Natural killer cell (primary cell): ENCODE results near the gene SDHAF4. TPM values are rescaled to one million over a fixed set of nuclear protein-coding genes. Genes with fewer than 3 reads are reported as not detected.
"Not testable (repeated sequence)": the region's sequence is repeated elsewhere in the genome, so short reads cannot be mapped to it uniquely, and the experiment has no call there.

Experiments used
- ATAC-seq, 3 donors: fragments of 150-1000 bp in 2 of 3; fragments of 200-7000 bp in 1 of 3; cut with Tn5 transposase; 1 replicate in 1 of 3; 2 replicates in 2 of 3; pipeline ENCODE4 v1.10.0; 2021; ENCODE audit warnings: mild to moderate bottlenecking in 2 of 3, moderate library complexity in 2 of 3
- DNase-seq, 2 donors: peaks; one replicate each; pipeline versions ENCODE4 v3.0.0 to v3.0.0-alpha.2; 2013 to 2021; ENCODE audit warnings: mixed read lengths in 1 of 2
- H3K27ac ChIP-seq: one replicate; pipeline ENCODE4 v1.5.1; 2013; ENCODE audit warnings: mild to moderate bottlenecking, low read length
- H3K27me3 ChIP-seq: one replicate; pipeline ENCODE4 v1.6.1; 2013; ENCODE audit warnings: low read length; ENCODE audit not compliant: control insufficient read depth, insufficient read depth
- H3K36me3 ChIP-seq: one replicate; pipeline ENCODE4 v1.6.1; 2013; ENCODE audit warnings: low read length; ENCODE audit not compliant: control insufficient read depth, insufficient read depth
- H3K4me1 ChIP-seq: one replicate; pipeline ENCODE4 v1.6.1; 2013; ENCODE audit warnings: low read length; ENCODE audit not compliant: control insufficient read depth, insufficient read depth
- H3K4me3 ChIP-seq: one replicate; pipeline ENCODE4 v1.5.1; 2013; ENCODE audit warnings: low read length
- H3K9me3 ChIP-seq: one replicate; pipeline ENCODE4 v1.6.1; 2013; ENCODE audit warnings: low read length; ENCODE audit not compliant: control insufficient read depth, insufficient read depth
- H3K27ac Mint-ChIP-seq, 2 donors: one replicate each; pipeline ENCODE4 v1.8.0; 2022; ENCODE audit warnings: mild to moderate bottlenecking in 2 of 2, mixed read lengths in 2 of 2, moderate library complexity in 1 of 2
- H3K27me3 Mint-ChIP-seq, 2 donors: one replicate each; pipeline ENCODE4 v1.8.0; 2022; ENCODE audit warnings: low read depth in 2 of 2, mixed read lengths in 2 of 2
- H3K36me3 Mint-ChIP-seq: one replicate; pipeline ENCODE4 v1.8.0; 2022; ENCODE audit warnings: mixed read lengths
- H3K4me1 Mint-ChIP-seq, 2 donors: one replicate each; pipeline ENCODE4 v1.8.0; 2022; ENCODE audit warnings: mixed read lengths in 2 of 2
- H3K4me3 Mint-ChIP-seq: one replicate; pipeline ENCODE4 v1.8.0; 2022; ENCODE audit warnings: mild to moderate bottlenecking, moderate library complexity, mixed read lengths
- H3K9me3 Mint-ChIP-seq, 2 donors: one replicate each; pipeline ENCODE4 v1.8.0; 2022; ENCODE audit warnings: mixed read lengths in 2 of 2
- WGBS: methylation state at CpG from one replicate; pipeline ENCODE4 v1.1.7; 2013; ENCODE audit warnings: missing lambda C conversion rate; ENCODE audit not compliant: insufficient coverage; 5-methylcytosine and 5-hydroxymethylcytosine counted together
- intact Hi-C: fragments of 100-400 bp; cut with micrococcal nuclease; formaldehyde crosslinking; loops from one replicate; pipeline ENCODE4 v1.14.2; 2022
- total RNA-seq, 4 donors: library from RNA; stranded (reverse); fragments of 120-200 nt in 1 of 4; gene quantifications; one replicate each; pipeline versions ENCODE4 v1.2.3 to v1.2.4, GENCODE V29; 2013 to 2022
- TF ChIP-seq, protein P1 (sequence below): fragments of 200-600 bp; IDR thresholded peaks from one replicate; pipeline ENCODE4 v1.8.0; 2022; ENCODE audit warnings: antibody characterized with exemption

Gene SDHAF4
- total RNA-seq, 3 donors from 2014 or later (not counting 1 experiment from before 2014, with no cell fraction given) = 2.7 to 7.1 (median 5.4) TPM

DNA sequence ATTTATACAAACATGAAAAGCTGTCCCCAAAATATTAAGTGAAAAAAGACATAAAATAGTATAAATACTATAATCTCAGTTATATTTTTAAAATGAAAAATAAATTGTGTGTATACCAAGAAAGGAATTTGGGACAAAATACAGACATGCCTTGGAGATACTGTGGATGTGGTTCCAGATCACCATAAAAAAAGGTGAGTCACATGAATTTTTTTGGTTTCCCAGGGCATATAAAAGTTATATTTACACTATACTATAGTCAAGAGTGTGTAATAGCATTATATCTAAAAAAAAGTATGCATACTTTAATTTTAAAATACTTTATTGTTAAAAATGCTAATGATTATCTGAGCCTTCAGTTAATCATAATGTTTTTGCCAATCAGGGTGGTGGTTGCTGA is 17.4 kb upstream of the SDHAF4 start:
- H3K27ac ChIP-seq = no peak overlapping the region

DNA sequence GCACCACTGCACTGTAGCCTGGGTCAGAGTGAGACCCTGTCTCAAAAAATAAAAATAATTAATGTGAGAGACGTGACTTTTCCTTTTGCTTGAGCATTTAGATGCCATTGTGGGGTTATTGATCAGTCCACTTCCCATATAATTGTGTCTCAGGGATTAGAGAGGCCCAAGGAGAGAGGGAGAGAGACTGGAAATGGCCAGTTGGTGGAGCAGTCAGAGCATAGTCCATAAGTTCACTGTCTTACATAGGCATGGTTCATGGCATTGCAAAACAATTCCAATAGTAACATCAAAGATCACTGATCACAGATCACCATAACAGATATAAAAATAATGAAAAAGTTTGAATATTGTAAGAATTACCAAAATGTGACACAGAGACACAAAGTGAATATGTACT is 15.2 kb upstream of the SDHAF4 start:
- no peak overlapping the region for H3K4me3 Mint-ChIP-seq
- Histone ChIP-seq H3K27me3 (no peaks in the 10 kb centered on the region), H3K4me3 (no peak overlapping the region), H3K27ac (no peak overlapping the region), H3K9me3 (no peaks in the 10 kb centered on the region), H3K36me3 (no peaks in the 10 kb centered on the region), H3K4me1 (no peaks in the 10 kb centered on the region)
- no peaks in the 10 kb centered on the region for H3K36me3 Mint-ChIP-seq
- no peaks in the 10 kb centered on the region for H3K4me1 Mint-ChIP-seq
- TF ChIP-seq, protein P1, sequence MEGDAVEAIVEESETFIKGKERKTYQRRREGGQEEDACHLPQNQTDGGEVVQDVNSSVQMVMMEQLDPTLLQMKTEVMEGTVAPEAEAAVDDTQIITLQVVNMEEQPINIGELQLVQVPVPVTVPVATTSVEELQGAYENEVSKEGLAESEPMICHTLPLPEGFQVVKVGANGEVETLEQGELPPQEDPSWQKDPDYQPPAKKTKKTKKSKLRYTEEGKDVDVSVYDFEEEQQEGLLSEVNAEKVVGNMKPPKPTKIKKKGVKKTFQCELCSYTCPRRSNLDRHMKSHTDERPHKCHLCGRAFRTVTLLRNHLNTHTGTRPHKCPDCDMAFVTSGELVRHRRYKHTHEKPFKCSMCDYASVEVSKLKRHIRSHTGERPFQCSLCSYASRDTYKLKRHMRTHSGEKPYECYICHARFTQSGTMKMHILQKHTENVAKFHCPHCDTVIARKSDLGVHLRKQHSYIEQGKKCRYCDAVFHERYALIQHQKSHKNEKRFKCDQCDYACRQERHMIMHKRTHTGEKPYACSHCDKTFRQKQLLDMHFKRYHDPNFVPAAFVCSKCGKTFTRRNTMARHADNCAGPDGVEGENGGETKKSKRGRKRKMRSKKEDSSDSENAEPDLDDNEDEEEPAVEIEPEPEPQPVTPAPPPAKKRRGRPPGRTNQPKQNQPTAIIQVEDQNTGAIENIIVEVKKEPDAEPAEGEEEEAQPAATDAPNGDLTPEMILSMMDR = no peak
- intact Hi-C loops = no loop called here
- WGBS = 100% methylated on average over 1 of the region's 1 CpG
- no peak overlapping the region for H3K27ac Mint-ChIP-seq
- no peak for ATAC-seq
- H3K27me3 Mint-ChIP-seq = peaks cover 6% of the 10 kb centered on the region in 2 donors
- DNase-seq = no peak
- no peaks in the 10 kb centered on the region for H3K9me3 Mint-ChIP-seq

More for the DNA sequence above, 17.4 kb upstream of the SDHAF4 start:
- Mint-ChIP-seq H3K4me3 (no peak overlapping the region), H3K9me3 (no peaks in the 10 kb centered on the region), H3K36me3 (no peaks in the 10 kb centered on the region), H3K27ac (no peak overlapping the region), H3K27me3 (peaks cover 3 to 5% of the 10 kb centered on the region in 2 donors), H3K4me1 (no peaks in the 10 kb centered on the region)
- intact Hi-C loops = no loop called here
- DNase-seq (no peak), ATAC-seq (no peak)
- TF ChIP-seq, protein P1 = no peak
- H3K9me3 ChIP-seq = no peaks in the 10 kb centered on the region
- H3K4me3 ChIP-seq = no peak overlapping the region
- H3K4me1 ChIP-seq = no peaks in the 10 kb centered on the region
- no peaks in the 10 kb centered on the region for H3K27me3 ChIP-seq
- H3K36me3 ChIP-seq = no peaks in the 10 kb centered on the region

DNA sequence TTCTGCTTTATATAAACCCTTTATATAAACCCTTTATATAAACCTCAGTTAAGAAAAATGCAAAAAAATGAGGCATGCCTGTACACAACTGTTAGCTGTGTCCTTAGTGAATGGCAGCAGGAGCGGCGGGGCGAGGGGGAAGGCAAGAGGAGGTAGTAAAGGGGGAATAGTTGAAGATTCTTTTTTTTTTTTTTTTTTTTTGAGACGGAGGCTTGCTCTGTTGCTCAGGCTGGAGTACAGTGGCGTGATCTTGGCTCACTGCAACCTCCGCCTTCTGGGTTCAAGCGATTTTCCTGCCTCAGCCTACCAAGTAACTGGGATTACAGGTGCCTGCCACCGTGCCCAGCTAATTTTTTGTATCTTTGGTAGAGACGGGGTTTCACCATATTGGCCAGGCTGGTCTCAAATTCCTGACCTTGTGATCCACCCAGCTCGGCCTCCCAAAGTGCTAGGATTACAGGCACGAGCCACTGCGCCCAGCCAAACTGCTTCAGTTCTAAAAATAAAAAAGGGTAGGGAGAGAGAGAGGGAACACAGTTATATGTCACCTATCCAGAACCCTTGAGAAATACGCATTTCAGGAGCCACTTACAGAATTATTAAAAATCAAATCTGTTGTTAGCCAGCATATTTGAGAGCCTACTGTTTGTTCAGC is 14.3 kb upstream of the SDHAF4 start:
- H3K27ac Mint-ChIP-seq, H3K36me3 ChIP-seq, ATAC-seq, H3K4me3 Mint-ChIP-seq, H3K9me3 Mint-ChIP-seq, H3K36me3 Mint-ChIP-seq, H3K4me3 ChIP-seq, H3K27ac ChIP-seq, H3K9me3 ChIP-seq, H3K4me1 ChIP-seq, DNase-seq, H3K27me3 Mint-ChIP-seq, intact Hi-C loops, H3K4me1 Mint-ChIP-seq, H3K27me3 ChIP-seq: not testable (repeated sequence)
- WGBS = 97% methylated on average over 12 of the region's 13 CpGs

DNA sequence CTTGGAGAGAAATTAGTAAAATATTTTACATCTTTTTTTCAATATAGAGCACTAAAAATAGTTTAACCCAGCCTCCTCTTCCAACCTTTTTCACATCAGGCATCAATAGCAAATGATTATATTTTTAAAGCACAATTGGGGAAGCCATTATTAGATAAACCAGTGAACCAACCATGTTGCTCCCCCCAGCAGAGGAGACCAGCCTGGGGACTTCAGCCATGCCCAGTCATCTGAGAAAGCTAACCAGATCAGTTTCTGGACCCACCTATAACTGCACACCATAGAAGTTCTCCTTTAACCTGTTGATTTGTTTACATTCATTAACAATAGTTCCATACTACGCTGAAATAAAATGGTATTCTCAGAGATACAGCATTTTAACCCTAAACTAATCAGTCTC is 13.8 kb upstream of the SDHAF4 start:
- H3K4me1 ChIP-seq = no peaks in the 10 kb centered on the region
- no peaks in the 10 kb centered on the region for H3K36me3 ChIP-seq
- Mint-ChIP-seq H3K4me3 (no peak overlapping the region), H3K27me3 (peaks cover 6% of the 10 kb centered on the region in 2 donors), H3K27ac (no peak overlapping the region), H3K36me3 (no peaks in the 10 kb centered on the region), H3K9me3 (no peaks in the 10 kb centered on the region), H3K4me1 (no peaks in the 10 kb centered on the region)
- no peak overlapping the region for H3K4me3 ChIP-seq
- ATAC-seq = no peak
- H3K9me3 ChIP-seq = no peaks in the 10 kb centered on the region
- intact Hi-C loops = no loop called here
- no peaks in the 10 kb centered on the region for H3K27me3 ChIP-seq
- TF ChIP-seq, protein P1 = no peak
- WGBS = 100% methylated on average over 1 of the region's 1 CpG
- H3K27ac ChIP-seq = no peak overlapping the region
- no peak for DNase-seq
